ENCODE data around the gene SNAP91.

Gene SNAP91

GRCh38 chr6:83511266-83511665 is 197.6 kb downstream of the SNAP91 start:
- no peak for TF ChIP-seq CTCF (conservative IDR thresholded peaks at IDR 0.05; ENCODE audit: control insufficient read depth, insufficient read depth, low read depth, low read length)
- DNase-seq (ENCODE audit: low read depth) = no peak
- no peak overlapping the region for H3K4me3 ChIP-seq (ENCODE audit: control insufficient read depth, low read depth, low read length)

- no peak for TF ChIP-seq CTCF (conservative IDR thresholded peaks at IDR 0.05; ENCODE audit: control insufficient read depth, insufficient read depth, low read depth, low read length)
- no peak for DNase-seq (ENCODE audit: low read depth)
- H3K4me3 ChIP-seq (ENCODE audit: control insufficient read depth, low read depth, low read length) = no peak overlapping the region
These were observed 198.1 kb downstream of the SNAP91 start for GRCh38 chr6:83510791-83511190.

- DNase-seq (ENCODE audit: low read depth) = no peak
- H3K4me3 ChIP-seq (ENCODE audit: control insufficient read depth, low read depth, low read length) = no peak overlapping the region
- no peak for TF ChIP-seq CTCF (conservative IDR thresholded peaks at IDR 0.05; ENCODE audit: control insufficient read depth, insufficient read depth, low read depth, low read length)
These were observed 199.5 kb downstream of the SNAP91 start for GRCh38 chr6:83509441-83509840.

- TF ChIP-seq CTCF (conservative IDR thresholded peaks at IDR 0.05; ENCODE audit: control insufficient read depth, insufficient read depth, low read depth, low read length) = no peak
- no peak for DNase-seq (ENCODE audit: low read depth)
These were observed 203.5 kb downstream of the SNAP91 start for GRCh38 chr6:83505356-83505755.

More at GRCh38 chr6:83505356-83505755, 203.5 kb downstream of the SNAP91 start:
- no peak overlapping the region for H3K4me3 ChIP-seq (ENCODE audit: control insufficient read depth, low read depth, low read length)

All from fibroblast of mammary gland (primary cell).